Measurements from ENCODE around the gene DLGAP1.
A peak's percentile ranks its signal among the peaks of the same experiment; 100 is the strongest.

DLGAP1 gene

DNA sequence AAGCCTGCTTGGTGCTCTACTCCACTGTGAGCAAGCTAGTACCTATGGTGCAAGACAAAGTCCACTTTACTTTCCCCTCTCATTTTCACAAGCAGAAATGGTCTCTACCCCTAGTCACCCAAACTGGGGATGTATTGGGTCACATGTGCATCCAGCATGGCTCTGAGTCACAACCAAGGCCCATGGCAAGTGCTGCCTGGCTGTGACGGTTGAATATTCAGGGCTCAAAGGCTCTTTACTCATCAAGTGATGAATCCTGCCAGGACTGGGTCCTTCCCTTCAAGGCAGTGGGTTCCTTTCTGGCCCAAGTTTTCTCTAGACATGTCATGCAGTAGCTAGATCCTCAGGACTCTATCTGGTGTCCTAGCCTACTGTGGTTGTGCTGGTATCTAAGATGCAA lies 311.5 kb downstream of the DLGAP1 start:
- DNase-seq = no peak

DNA sequence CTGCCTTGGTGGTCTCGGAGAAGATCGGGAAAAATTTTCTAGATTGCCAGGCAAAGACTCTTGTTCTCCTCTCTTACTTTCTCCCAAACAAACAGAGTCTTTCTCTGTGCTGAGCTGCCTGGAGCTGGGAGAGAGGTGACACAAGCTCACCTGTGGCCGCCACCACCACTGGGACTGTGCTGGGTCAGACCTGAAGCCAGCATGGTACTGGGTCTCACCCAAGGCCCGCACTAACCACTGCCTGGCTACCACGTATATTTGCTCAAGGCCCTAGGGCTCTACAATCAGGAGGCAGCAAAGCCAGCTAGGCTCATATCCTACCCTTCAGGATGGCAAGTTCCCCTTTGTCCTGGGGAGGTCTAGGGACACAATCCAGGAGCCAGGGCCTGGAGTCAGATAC lies 312.2 kb downstream of the DLGAP1 start:
- no peak for DNase-seq

DNA sequence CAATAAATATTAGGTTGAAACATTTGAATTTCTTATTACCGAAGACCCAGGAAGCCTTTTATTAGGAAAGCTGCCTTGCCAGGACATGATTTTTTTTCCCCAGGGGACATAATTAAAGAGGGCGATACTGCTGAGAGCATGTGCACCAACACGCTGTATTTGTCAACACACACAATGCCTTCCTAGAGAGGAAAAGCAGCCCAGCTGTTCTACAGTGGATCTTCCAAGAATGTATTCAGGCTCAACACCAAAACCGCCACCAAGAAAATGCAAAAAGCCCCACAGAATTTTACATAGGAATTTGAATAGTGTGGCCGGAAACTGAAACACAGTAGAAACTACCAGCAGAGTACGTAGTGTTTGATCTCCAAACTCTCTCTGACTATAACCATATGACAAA lies 320.4 kb downstream of the DLGAP1 start:
- no peak for DNase-seq

DNA sequence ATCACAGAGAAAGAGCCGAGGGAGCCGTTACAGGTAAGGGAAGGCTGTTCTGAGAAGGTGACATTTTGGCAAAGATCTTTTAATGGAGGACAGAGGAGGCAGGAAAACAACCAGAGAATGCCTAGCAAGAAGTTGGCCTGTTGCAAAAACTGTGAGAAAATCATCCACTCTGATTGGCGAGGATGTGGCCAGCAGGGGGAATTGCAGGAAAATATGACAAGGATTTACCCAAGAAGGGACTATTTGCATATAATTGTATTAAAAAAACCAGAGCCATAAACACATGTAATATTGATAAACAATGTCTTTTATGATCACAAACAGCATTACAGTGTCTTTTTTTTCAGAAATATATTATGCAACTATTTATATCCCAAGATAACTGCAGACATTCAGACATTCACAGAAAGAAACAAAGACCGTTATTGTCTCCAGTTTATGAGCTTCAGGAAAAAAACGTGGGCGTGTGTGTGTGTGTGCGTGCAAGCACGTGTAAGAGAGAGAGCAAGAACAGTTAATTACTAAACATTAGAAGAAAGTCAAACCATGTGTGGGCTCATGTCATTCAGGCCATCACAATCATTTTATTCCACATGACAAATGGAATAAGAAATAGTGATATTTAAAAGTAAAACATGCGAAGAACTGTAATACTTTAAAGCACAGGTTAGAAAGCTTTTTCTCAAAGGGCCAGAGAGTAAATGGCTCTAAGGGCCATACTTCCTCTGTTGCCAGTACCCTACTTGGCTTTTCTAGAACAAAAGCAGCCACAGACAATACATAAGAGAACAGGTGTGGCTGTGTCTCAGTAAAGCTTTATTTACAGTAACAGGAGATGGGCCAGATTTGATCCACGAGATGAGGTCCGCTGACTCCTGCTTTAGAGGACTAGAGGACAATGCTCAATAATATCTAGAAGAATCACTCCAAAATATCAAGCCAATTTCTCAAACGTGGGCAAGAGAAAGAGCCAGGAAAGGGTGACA lies 324.1 kb downstream of the DLGAP1 start:
- no peak for DNase-seq

DNA sequence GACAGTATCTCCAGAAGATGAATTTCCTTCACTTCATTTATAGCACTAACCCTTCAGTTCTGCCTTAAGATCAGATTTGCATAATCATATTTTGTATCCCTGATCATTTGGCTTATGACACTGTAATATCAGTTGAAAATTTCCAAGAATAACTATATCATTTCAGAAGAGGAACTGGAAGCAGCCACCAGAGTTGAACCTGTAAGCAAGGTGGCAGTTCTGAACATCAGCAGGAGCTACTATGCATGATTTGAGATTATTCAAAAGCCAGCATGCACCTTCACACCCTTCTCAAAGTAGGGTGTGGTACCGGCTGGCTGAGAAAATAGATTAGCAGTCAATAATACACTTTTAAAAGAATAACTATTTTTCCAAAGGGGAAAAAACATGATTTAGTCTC lies 328.2 kb downstream of the DLGAP1 start:
- DNase-seq = no peak

DNA sequence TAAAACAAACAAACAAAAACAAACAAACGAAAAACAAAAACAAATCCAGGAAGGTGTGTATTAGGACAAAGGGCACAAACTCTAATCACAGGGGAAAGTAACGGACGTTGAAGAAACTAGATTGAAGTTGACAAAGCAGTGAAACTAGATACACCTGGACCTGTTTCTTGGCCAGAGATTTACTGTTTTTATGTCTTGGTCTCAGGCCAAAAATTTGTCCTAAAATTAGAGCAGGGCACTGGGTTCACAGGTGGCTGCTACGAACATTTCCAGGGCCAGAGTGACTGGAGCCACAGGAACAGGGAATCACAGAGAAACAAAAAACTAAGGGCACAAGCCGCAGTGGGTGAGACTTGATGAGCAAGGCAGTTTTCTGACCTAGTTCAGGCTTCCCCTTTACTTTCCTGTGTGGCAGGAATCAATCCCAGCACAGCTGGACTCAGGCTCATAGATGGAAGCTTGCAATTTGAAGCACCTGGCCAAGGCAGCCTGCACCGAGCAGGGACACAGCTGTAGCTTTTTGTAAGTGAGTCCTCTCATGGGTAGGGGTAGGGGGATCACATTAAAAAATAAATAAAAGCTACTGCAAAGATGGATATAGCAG lies 329.4 kb downstream of the DLGAP1 start:
- no peak for DNase-seq

DNA sequence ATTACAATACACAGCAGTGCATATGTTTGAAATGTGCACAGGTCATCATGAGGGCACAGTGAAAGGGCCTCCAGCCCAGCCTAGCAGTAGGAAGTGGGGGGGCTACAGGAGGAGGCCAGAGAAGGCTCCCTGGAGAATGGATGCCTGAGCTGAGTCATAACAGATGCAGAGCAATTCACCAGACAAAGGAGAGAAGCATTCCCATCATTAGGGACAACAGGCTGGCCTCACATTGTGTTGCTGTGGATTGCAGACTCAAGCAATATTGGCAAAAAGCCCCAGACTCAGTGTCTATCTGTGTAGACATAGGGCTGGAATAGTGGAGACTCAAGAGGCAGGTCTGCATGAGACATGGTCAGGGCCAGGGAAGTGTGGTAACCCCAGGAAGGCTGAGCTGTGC lies 329.9 kb downstream of the DLGAP1 start:
- no peak for DNase-seq

DNA sequence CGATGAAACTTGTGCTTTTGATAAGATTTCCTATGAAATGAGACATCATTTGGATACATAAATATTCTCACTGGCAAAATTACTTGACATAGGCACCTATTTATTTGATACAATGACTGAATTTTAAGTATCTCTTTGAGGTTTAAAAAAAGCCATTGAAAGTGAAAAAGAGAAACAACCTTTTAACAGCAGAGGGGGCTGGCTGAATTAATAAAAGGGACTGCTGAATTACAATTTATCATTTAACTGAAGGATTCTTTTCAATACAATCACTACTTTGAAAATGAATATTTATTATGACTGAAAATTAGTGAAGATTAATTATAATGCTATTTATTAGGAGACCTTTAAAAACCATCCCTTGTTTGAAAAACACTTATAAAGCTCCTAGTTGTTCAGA lies 335.3 kb downstream of the DLGAP1 start:
- no peak for DNase-seq

DNA sequence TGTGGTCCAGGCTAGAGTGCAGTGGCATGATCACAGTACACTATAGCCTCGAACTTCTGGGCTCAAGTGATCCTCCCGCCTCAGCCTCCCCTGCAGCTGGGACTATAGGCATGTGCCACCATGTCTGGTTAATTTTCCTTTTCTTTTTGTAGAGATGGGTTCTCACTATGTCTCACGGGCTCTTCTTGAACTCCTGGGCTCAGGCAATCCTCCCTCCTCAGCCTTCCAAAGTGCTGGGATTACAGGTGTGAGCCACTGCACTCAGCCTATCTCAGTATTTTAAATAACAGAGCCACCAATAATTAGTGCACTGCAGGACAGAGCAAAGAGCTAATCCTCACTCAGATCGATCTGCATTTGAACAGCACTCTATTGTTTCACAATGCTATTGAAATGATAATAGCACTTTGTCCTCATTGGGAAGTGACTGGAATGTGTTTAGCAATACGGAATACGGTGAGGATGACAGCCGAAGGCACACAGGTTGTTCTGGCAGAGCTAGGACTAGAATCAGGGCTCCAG lies 335.9 kb downstream of the DLGAP1 start:
- DNase-seq = no peak

DNA sequence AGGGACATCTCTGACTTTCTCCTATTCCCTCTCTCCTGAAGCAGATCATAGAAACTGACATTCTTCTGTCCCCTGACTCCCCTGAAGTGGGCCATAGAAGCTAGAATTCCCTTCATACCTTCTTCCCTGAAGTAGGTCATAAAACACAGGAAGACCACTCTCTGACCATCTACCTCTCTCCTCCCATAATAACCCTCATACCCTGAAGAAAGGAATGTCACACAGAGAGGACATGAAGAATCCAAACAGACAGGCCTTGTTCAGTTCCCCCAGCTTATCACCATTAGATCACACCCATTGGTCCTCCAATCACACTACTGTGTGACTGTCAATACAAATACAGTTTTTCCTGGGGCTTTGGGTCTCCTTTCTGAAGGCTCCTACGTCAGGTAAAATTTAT lies 347.1 kb downstream of the DLGAP1 start:
- DNase-seq = no peak

DNA sequence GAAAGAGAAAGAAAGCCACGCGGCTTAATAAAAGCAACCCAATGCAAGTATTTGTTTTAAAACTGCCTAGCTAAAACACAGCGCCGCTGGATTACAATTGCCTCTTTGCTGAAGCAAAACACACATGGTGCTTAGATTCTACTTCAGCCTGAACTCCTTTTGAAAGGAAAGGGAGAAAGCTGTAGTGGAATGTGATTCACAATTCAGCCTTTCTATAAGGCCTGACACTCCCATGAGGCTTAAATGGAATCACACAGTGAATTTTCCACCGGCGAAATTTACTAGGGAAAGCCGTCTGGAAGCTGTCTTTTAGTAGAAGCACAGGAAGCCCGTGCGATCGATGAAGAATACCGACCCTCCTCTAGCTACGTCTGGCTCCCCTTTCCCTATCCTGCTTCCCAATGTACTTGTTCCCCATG lies 348.0 kb downstream of the DLGAP1 start:
- DNase-seq = no peak

DNA sequence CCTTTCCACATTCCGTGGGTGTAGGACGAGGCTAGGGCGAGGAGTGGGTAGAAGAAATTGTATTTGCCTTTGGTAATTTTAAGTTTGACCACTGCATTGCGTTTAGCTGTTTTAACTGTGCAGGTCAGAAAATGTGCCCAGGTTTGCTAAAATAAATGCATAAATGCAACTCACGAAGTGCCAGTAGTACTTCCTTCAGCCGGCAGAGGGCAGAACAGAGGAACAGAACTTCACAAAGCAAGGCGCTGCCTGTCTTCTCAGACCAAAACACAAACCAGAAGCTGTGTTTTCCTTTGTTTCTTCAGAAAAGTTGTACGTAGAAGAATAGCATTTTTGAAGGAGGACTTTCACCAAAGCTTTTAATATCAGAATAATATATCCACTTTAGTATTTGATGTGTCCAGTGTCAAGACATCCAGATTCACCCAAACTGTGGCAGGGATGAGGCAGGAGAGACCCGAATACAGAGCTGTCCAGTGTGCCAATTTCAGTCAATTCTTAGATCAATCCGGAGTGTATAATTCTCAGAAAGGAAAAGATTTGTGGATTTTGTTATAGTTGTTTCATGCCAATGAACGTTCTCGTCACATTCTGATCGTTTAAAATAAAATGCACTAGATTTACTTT lies 348.6 kb downstream of the DLGAP1 start:
- peak; percentile 78 for DNase-seq

DNA sequence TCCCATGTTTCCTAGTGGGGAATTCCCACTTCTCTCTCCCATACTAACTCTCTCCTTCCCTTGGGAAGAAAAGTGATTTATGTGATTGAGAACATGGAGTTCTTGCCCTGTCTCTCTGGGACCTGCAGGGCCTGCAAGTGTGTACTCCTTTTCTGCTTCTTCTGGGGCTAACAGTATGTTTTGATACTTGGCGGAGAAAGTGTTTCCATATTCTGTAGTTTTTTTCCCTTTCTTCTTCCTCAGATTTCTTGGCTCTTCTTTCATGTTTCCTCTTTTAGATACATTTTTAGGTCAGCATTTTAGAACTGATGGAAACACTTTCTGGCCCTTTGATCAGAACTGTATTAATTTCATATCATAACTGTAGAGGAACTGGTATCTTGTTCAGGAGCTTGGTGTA lies 352.2 kb downstream of the DLGAP1 start:
- no peak for DNase-seq

DNA sequence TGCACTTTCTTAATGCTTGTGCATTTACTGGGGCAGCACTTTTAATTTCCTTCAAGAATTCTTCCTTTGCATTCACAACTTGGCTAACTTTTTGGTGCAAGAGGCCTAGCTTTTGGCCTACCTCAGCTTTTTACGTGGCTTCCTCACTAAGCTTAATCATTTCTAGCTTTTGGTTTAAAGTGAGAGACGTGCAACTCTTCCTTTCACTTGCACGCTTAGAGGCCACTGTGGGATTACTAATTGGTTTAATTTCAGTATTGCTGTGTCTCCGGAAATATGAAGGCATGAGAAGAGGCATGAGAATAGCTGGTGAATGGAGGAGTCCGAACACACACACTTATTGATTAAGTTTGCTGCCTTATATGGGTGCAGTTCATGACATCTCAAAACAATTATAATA lies 354.1 kb downstream of the DLGAP1 start:
- DNase-seq = no peak

DNA sequence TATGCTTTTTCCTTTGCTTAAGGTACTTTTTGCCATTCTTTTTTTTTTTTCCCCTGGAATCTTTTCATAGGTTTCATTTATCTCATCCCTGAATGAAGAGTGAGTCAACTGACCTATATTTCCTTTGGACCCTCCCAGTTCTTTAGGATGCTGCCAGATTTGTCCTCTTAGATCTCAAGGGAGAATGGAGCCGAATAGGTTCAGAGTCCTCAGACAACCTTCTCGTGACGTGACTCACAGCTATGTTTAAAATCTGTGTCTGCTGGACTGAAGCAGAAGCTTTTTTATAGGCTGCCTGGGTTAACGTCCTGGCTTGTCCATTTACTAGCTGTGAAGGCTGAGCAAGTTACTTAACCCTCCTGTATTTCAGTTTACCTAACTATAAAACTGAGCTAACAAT lies 358.6 kb downstream of the DLGAP1 start:
- no peak for DNase-seq

DNA sequence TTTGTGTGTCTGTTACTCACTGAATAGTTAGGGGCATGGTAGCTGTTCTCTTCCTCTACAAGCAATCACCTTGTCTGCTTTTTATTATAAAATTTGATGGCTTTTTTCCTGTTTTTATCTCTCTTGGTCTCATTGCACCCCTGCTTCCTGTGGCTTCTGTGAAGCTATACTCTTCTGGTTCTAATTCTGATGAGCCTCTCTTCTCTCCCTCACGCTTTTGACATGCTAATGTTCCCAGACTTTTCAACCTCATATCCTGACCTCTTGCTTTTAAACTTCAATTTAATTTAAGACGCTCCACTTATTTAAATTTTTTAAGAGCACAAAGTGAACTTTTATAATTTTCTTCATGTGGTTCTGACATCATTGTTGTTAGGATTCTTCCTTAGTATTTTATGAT lies 361.4 kb downstream of the DLGAP1 start:
- DNase-seq = no peak

DNA sequence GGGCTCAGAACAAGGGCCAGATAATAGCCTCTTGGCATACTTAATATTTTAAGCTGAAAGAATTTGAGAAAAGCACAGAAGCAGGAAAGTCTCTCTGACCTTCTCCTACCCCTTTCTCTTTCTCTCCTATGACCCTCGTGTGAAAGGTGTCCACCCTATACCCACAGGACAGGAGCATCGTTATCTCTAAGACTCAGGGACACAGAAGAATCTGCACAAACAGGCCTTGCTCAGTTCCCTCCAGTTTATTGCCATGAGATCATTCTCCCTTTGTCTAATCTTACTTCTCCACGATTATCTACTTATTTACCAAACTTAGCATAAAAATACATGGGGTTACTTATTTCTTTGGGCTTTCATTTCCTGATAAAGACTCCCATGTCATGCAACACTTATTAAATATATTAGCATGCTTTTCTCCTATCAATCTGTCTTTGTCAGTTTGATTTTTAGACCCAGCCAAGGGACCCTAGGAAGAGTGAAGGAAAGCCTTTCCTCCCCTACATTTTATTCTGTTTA lies 370.7 kb downstream of the DLGAP1 start:
- no peak for DNase-seq

DNA sequence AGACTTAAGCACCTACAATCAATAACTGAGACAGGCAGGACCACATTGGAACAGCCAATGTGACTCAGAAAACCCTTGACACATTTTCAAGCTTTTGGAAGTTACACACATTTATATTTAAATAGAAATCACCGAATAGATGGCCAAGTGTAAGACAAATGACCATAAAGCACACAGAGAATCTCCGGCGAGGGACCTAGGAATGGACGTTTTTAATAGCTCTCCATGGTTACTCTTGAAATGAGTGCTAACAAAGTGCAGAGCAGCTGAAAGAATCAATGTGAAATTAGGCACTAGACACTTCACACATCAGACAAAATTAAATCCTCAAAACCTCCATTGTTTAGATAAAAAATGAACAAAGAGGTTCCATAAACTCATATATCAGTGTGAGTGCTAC lies 376.9 kb downstream of the DLGAP1 start:
- no peak for DNase-seq

DNA sequence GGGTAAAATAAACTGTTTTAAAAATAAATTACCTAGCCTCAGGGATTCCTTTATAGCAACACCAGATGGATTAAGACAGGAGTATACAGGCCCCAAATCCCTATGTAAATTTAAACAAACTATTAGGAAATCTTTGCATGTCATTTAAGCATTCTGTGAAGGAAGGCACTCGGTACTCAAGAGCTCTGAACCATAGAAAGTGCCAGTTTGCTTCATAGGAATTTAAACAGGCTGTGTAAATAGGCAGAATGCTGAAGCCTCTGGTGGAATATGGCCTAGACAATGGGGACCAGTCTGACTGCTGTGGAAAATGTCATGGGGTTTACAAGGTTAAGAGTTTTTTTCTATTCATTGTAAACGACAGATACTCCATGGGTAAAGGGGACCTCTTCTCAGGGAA lies 377.4 kb downstream of the DLGAP1 start:
- no peak for DNase-seq

DNA sequence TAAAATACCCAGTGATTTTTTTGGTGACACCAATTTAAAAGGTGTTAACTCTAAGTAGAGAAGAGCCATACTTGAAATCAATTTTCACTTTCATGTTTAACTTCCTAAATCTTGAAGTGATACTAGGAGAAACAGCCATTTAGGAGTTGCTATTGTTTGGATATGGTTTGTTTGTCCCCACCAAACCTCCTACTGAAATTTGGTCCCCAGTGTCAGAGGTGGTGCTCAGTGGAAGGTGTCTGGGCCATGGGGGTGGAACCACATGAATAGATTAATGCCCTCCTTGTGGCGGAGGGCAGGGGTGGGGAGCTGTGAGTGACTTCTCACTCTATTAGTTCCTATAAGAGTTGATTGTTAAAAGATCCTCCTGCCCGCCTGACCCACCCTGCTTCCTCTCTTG lies 377.9 kb downstream of the DLGAP1 start:
- no peak for DNase-seq

DNA sequence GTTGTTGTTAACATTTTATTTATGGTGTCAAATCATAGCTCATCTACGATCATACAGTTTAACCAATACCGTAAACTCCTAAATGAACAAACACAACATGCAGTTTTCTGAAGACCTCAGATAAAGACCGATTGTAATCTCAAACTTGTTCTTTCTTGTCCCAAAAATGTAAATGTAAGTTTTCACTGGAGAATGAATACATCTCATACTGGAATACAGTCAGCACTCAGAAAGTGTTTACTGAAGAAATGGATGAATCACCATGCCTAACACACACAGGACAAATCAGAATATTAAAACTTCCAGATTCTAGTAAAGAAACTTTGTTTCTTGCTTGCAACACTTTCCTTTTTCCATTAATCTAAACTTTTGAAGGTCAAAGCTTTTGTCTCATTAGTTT lies 380.5 kb downstream of the DLGAP1 start:
- DNase-seq = no peak

DNA sequence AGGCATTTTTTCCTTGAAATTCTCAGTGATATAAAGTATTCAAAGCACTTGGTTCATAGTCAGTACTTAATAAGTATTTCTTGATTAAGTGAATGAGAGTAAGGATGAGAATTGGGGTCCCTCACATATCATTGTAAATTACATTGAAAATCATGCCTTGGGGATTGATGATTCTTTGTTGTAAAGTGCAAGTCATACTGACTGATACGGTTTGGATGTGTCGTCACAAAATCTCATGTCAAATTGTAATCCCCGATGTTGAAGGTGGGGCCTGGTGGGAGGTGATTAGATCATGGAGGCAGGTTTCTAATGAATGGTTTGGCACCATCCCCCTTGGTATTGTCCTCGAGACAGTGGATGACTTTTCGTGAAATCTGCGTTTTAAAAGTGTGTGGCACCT lies 385.9 kb downstream of the DLGAP1 start:
- DNase-seq = no peak

DNA sequence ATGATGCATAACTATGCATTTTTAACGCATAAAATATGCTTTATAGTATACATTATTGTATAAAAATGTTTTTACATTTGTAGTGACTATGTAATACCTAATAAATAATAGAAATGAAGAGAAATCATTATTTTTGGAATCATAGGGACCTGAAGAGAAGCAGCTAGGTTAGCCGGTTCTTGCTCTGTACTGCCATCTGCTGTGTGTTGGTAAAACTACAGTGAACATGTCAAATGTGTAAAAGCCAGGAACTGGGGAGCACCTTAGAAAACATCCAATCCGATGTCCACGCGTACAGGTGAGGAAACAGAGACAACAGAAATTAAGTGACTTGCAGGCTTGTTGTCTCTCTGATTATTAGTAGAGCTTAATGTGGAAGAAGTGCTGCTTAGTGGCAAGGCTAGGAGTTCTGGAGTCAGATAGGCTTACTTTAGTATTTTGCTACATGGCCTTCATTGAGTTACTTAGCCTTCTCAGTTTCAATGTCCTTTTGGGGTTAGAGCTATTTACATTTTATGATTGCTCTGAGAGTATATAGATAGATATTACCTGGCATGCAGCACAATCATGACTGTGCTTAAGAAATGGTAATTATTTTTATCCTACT lies 386.5 kb downstream of the DLGAP1 start:
- DNase-seq = peak; percentile 72

All from NCI-H82 (cell line).